ENCODE results near the gene IQCN.
A peak's percentile ranks its signal among the peaks of the same experiment; 100 is the strongest.

IQCN gene

GRCh38 chr19:18284712-18285360 lies 10.6 kb upstream of the IQCN start:
- H3K27me3 Mint-ChIP-seq: peaks cover under 1% of the 10 kb centered on the region

GRCh38 chr19:18283338-18283737 lies 9.1 kb upstream of the IQCN start:
- no peak for ATAC-seq
- H3K4me3 Mint-ChIP-seq: peak overlapping the region; percentile 29
- H3K27ac Mint-ChIP-seq: peak overlapping the region; percentile 39
- no peaks in the 10 kb centered on the region for H3K9me3 Mint-ChIP-seq
- H3K4me1 Mint-ChIP-seq: peaks cover 64% of the 10 kb centered on the region
- H3K27me3 Mint-ChIP-seq: peaks cover 5% of the 10 kb centered on the region
- DNase-seq: no peak
- H3K36me3 Mint-ChIP-seq (ENCODE audit: low read depth): peaks cover 26% of the 10 kb centered on the region

More at GRCh38 chr19:18284712-18285360, 10.6 kb upstream of the IQCN start:
- peaks cover 64% of the 10 kb centered on the region for H3K4me1 Mint-ChIP-seq
- peak overlapping the region; percentile 59 for H3K4me3 Mint-ChIP-seq
- DNase-seq (peak; percentile 76), ATAC-seq (peak; percentile 30)
- no peaks in the 10 kb centered on the region for H3K9me3 Mint-ChIP-seq
- peak overlapping the region; percentile 95 for H3K27ac Mint-ChIP-seq
- peaks cover 11% of the 10 kb centered on the region for H3K36me3 Mint-ChIP-seq (ENCODE audit: low read depth)

- peak overlapping the region; percentile 75 for H3K4me3 Mint-ChIP-seq
- H3K4me1 Mint-ChIP-seq: peaks cover 67% of the 10 kb centered on the region
- peak overlapping the region; percentile 92 for H3K27ac Mint-ChIP-seq
- no peaks in the 10 kb centered on the region for H3K9me3 Mint-ChIP-seq
- ATAC-seq (no peak), DNase-seq (no peak)
- H3K36me3 Mint-ChIP-seq (ENCODE audit: low read depth): peaks cover 30% of the 10 kb centered on the region
- H3K27me3 Mint-ChIP-seq: peaks cover 5% of the 10 kb centered on the region
These were observed 8.5 kb upstream of the IQCN start for GRCh38 chr19:18282788-18283141.

- Mint-ChIP-seq H3K4me3 (peak overlapping the region; percentile 75), H3K27ac (peak overlapping the region; percentile 92), H3K9me3 (no peaks in the 10 kb centered on the region), H3K4me1 (peaks cover 67% of the 10 kb centered on the region), H3K27me3 (peaks cover 5% of the 10 kb centered on the region), H3K36me3 (ENCODE audit: low read depth) (peaks cover 35% of the 10 kb centered on the region)
- no peak for DNase-seq
- ATAC-seq: peak; percentile 30
These were observed 8.0 kb upstream of the IQCN start for GRCh38 chr19:18282021-18282787.

- Mint-ChIP-seq H3K27ac (peak within 1 kb of the TSS; percentile 96), H3K4me1 (peaks cover 62% of the 10 kb centered on the region), H3K4me3 (peak within 1 kb of the TSS; percentile 98), H3K27me3 (peaks cover 5% of the 10 kb centered on the region), H3K9me3 (no peaks in the 10 kb centered on the region), H3K36me3 (ENCODE audit: low read depth) (peaks cover 38% of the 10 kb centered on the region)
- ATAC-seq (peak; percentile 74), DNase-seq (peak; percentile 98)
These were observed 7.1 kb upstream of the IQCN start, which contains the start of gene JUND for GRCh38 chr19:18281082-18282020. TSS of gene JUND (minus strand) at chr19:18281622. CDS start at chr19:18281484, 138 bp downstream.

- Mint-ChIP-seq H3K4me1 (peaks cover 59% of the 10 kb centered on the region), H3K9me3 (no peaks in the 10 kb centered on the region), H3K4me3 (peak overlapping the region; percentile 98), H3K27me3 (peaks cover 5% of the 10 kb centered on the region), H3K27ac (peak overlapping the region; percentile 96), H3K36me3 (ENCODE audit: low read depth) (peaks cover 37% of the 10 kb centered on the region)
- ATAC-seq (peak; percentile 4), DNase-seq (peak; percentile 76)
These were observed 6.2 kb upstream of the IQCN start for GRCh38 chr19:18280247-18281081.

- Mint-ChIP-seq H3K27ac (peak overlapping the region; percentile 98), H3K27me3 (peaks cover 5% of the 10 kb centered on the region), H3K4me3 (peak overlapping the region; percentile 98), H3K36me3 (ENCODE audit: low read depth) (peaks cover 35% of the 10 kb centered on the region), H3K4me1 (peaks cover 58% of the 10 kb centered on the region), H3K9me3 (no peaks in the 10 kb centered on the region)
- DNase-seq (peak; percentile 88), ATAC-seq (peak; percentile 12)
These were observed 5.4 kb upstream of the IQCN start for GRCh38 chr19:18279516-18280246.

GRCh38 chr19:18279266-18279515 lies 4.9 kb upstream of the IQCN start:
- peaks cover 5% of the 10 kb centered on the region for H3K27me3 Mint-ChIP-seq
- peaks cover 60% of the 10 kb centered on the region for H3K4me1 Mint-ChIP-seq
- H3K27ac Mint-ChIP-seq: peak overlapping the region; percentile 98
- ATAC-seq (no peak), DNase-seq (no peak)
- H3K9me3 Mint-ChIP-seq: no peaks in the 10 kb centered on the region
- peaks cover 35% of the 10 kb centered on the region for H3K36me3 Mint-ChIP-seq (ENCODE audit: low read depth)
- peak overlapping the region; percentile 98 for H3K4me3 Mint-ChIP-seq

- Mint-ChIP-seq H3K27me3 (peaks cover 5% of the 10 kb centered on the region), H3K9me3 (no peaks in the 10 kb centered on the region), H3K36me3 (ENCODE audit: low read depth) (peaks cover 35% of the 10 kb centered on the region), H3K4me3 (peak overlapping the region; percentile 98), H3K4me1 (peaks cover 59% of the 10 kb centered on the region), H3K27ac (peak overlapping the region; percentile 98)
- ATAC-seq: no peak
- no peak for DNase-seq
These were observed 4.4 kb upstream of the IQCN start for GRCh38 chr19:18278521-18279265.

- Mint-ChIP-seq H3K36me3 (ENCODE audit: low read depth) (peaks cover 30% of the 10 kb centered on the region), H3K27ac (peak overlapping the region; percentile 72), H3K4me1 (peaks cover 45% of the 10 kb centered on the region)
These were observed 617 bp upstream of the IQCN start for GRCh38 chr19:18274781-18275356.

GRCh38 chr19:18273561-18274218 lies 562 bp downstream of the IQCN start:
- no peak for DNase-seq
- Mint-ChIP-seq H3K4me3 (no peak overlapping the region), H3K27ac (peak overlapping the region; percentile 72), H3K27me3 (no peaks in the 10 kb centered on the region), H3K9me3 (no peaks in the 10 kb centered on the region), H3K36me3 (ENCODE audit: low read depth) (peaks cover 19% of the 10 kb centered on the region), H3K4me1 (peaks cover 35% of the 10 kb centered on the region)
- ATAC-seq: no peak

More at GRCh38 chr19:18274781-18275356, 617 bp upstream of the IQCN start:
- DNase-seq (no peak), ATAC-seq (peak; percentile 27)
- Mint-ChIP-seq H3K4me3 (no peak overlapping the region), H3K27me3 (peaks cover 4% of the 10 kb centered on the region), H3K9me3 (no peaks in the 10 kb centered on the region)

- Mint-ChIP-seq H3K4me3 (no peak overlapping the region), H3K9me3 (no peaks in the 10 kb centered on the region), H3K36me3 (ENCODE audit: low read depth) (peaks cover 3% of the 10 kb centered on the region), H3K27me3 (no peaks in the 10 kb centered on the region), H3K4me1 (peaks cover 17% of the 10 kb centered on the region), H3K27ac (peak overlapping the region; percentile 39)
- ATAC-seq: no peak
- DNase-seq: no peak
These were observed 2.8 kb downstream of the IQCN start for GRCh38 chr19:18271433-18271841.
